ENCODE data around the gene OR6X1. TPM values are rescaled to one million over a fixed set of nuclear protein-coding genes. Genes with fewer than 3 reads are reported as not detected.

Gene OR6X1
- total RNA-seq, 1 experiment from 2014 or later, result not detected

- intact Hi-C loops (cut with micrococcal nuclease; ENCODE audit: unreplicated experiment), result no loop called here
- Histone ChIP-seq H3K36me3 (ENCODE audit: insufficient read depth, low read length, poor library complexity, severe bottlenecking) (peaks cover 68% of the 10 kb centered on the region), H3K9me3 (ENCODE audit: low read depth, low read length, poor library complexity, severe bottlenecking) (no peaks in the 10 kb centered on the region), H3K27ac (ENCODE audit: low read depth, low read length, poor library complexity, severe bottlenecking) (no peak overlapping the region), H3K27me3 (replicated peaks; ENCODE audit: insufficient read depth, low read depth, low read length, poor library complexity) (no peaks in the 10 kb centered on the region), H3K4me1 (ENCODE audit: insufficient read depth, low read length, poor library complexity, severe bottlenecking) (no peaks in the 10 kb centered on the region), H3K4me3 (ENCODE audit: low read depth, low read length, poor library complexity, severe bottlenecking) (no peak overlapping the region)
- ChIA-PET POLR2A (ENCODE audit: low non-redundant PET) (no interaction called here), CTCF (no interaction called here)
- no TSS peak for BruUV-seq (replicated peaks)
- no peak for DNase-seq (ENCODE audit: low spot score)
- TF ChIP-seq CTCF (conservative IDR thresholded peaks at IDR 0.05; ENCODE audit: low read depth, low read length) (no peak), EZH2 (IDR thresholded peaks at IDR 0.05; ENCODE audit: borderline replicate concordance, low read depth, low read length, poor library complexity, severe bottlenecking) (no peak)
These were observed 28.2 kb downstream of the OR6X1 start for GRCh38 chr11:123725995-123726655.

DNA sequence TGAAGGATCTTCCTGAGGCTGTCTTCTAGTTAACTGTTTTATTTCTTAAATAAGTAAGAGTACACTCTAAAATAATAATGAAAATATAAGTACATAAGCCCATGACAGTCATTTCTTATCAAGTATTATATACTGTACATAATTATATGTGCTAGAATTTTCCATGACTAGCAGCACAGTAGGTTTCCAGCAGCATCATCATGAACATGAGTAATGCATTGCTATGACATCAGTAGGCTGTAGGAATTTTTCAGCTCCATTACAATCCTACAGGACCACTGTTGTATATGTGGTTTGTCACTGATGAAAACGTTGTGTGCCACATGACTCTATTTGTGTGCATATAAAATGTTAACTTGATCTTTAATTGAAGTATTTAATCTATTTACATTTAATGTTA lies 34.9 kb downstream of the OR6X1 start:
- intact Hi-C loops (cut with micrococcal nuclease; ENCODE audit: unreplicated experiment), result no loop called here
- DNase-seq (ENCODE audit: low spot score), result peak; percentile 18
- Histone ChIP-seq H3K27me3 (replicated peaks; ENCODE audit: insufficient read depth, low read depth, low read length, poor library complexity) (no peaks in the 10 kb centered on the region), H3K9me3 (ENCODE audit: low read depth, low read length, poor library complexity, severe bottlenecking) (no peaks in the 10 kb centered on the region), H3K27ac (ENCODE audit: low read depth, low read length, poor library complexity, severe bottlenecking) (no peak overlapping the region), H3K4me3 (ENCODE audit: low read depth, low read length, poor library complexity, severe bottlenecking) (no peak overlapping the region), H3K4me1 (ENCODE audit: insufficient read depth, low read length, poor library complexity, severe bottlenecking) (no peaks in the 10 kb centered on the region), H3K36me3 (ENCODE audit: insufficient read depth, low read length, poor library complexity, severe bottlenecking) (peaks cover 2% of the 10 kb centered on the region)
- no TSS peak for BruUV-seq (replicated peaks)
- no peak for TF ChIP-seq EZH2 (IDR thresholded peaks at IDR 0.05; ENCODE audit: borderline replicate concordance, low read depth, low read length, poor library complexity, severe bottlenecking)
- TF ChIP-seq CTCF (conservative IDR thresholded peaks at IDR 0.05; ENCODE audit: low read depth, low read length), result no peak
- POLR2A ChIA-PET (ENCODE audit: low non-redundant PET), result interaction anchor here (0.6 kb wide), 1 partner anchor 189 kb away, joined by 4 read pairs; no protein-coding TSS in a partner anchor
- CTCF ChIA-PET, result no interaction called here

GRCh38 chr11:123718469-123718868 lies 35.8 kb downstream of the OR6X1 start:
- Histone ChIP-seq H3K27ac (ENCODE audit: low read depth, low read length, poor library complexity, severe bottlenecking) (no peak overlapping the region), H3K4me1 (ENCODE audit: insufficient read depth, low read length, poor library complexity, severe bottlenecking) (no peaks in the 10 kb centered on the region), H3K9me3 (ENCODE audit: low read depth, low read length, poor library complexity, severe bottlenecking) (no peaks in the 10 kb centered on the region), H3K36me3 (ENCODE audit: insufficient read depth, low read length, poor library complexity, severe bottlenecking) (no peaks in the 10 kb centered on the region), H3K4me3 (ENCODE audit: low read depth, low read length, poor library complexity, severe bottlenecking) (no peak overlapping the region), H3K27me3 (replicated peaks; ENCODE audit: insufficient read depth, low read depth, low read length, poor library complexity) (no peaks in the 10 kb centered on the region)
- ChIA-PET CTCF (no interaction called here), POLR2A (ENCODE audit: low non-redundant PET) (no interaction called here)
- no peak for DNase-seq (ENCODE audit: low spot score)
- no TSS peak for BruUV-seq (replicated peaks)
- no peak for TF ChIP-seq EZH2 (IDR thresholded peaks at IDR 0.05; ENCODE audit: borderline replicate concordance, low read depth, low read length, poor library complexity, severe bottlenecking)
- TF ChIP-seq CTCF (conservative IDR thresholded peaks at IDR 0.05; ENCODE audit: low read depth, low read length), result no peak
- intact Hi-C loops (cut with micrococcal nuclease; ENCODE audit: unreplicated experiment), result no loop called here

Data from A673 (cell line).